Ramos (cell line): Measurements from ENCODE around the gene RPS26.
"Not testable (repeated sequence)": the region's sequence is repeated elsewhere in the genome, so short reads cannot be mapped to it uniquely, and the experiment has no call there.

Experiments used
- in situ Hi-C: fragments of 300-500 bp; cut with MboI; formaldehyde crosslinking; loops from one replicate; pipeline ENCODE4 v1.14.3; 2022; ENCODE audit warnings: low sequenced_read_pairs; ENCODE audit not compliant: unreplicated experiment

The RPS26 gene

GRCh38 chr12:56071648-56072047 lies 29.9 kb downstream of the RPS26 start:
- in situ Hi-C loops = no loop called here

- in situ Hi-C loops = no loop called here
Observed at GRCh38 chr12:56074396-56074795, 32.7 kb downstream of the RPS26 start.

GRCh38 chr12:56077966-56078365 lies 36.2 kb downstream of the RPS26 start:
- in situ Hi-C loops = not testable (repeated sequence)

- in situ Hi-C loops = no loop called here
Observed at GRCh38 chr12:56078427-56078826, 36.7 kb downstream of the RPS26 start.

- in situ Hi-C loops = no loop called here
Observed at GRCh38 chr12:56078931-56079722, 37.4 kb downstream of the RPS26 start.

GRCh38 chr12:56079723-56080555 lies 38.2 kb downstream of the RPS26 start, which contains the start of gene ERBB3:
TSS of gene ERBB3 (plus strand) at chr12:56080165. CDS start at chr12:56080301, 136 bp downstream.
- in situ Hi-C loops = no loop called here

- in situ Hi-C loops = no loop called here
Observed at GRCh38 chr12:56080556-56081138, 38.9 kb downstream of the RPS26 start.

- in situ Hi-C loops = no loop called here
Observed at GRCh38 chr12:56081393-56082347, 40.0 kb downstream of the RPS26 start.

GRCh38 chr12:56082382-56082781 lies 40.7 kb downstream of the RPS26 start:
- in situ Hi-C loops = no loop called here

GRCh38 chr12:56082967-56083366 lies 41.2 kb downstream of the RPS26 start:
- in situ Hi-C loops = no loop called here

- in situ Hi-C loops = no loop called here
Observed at GRCh38 chr12:56084958-56085543, 43.3 kb downstream of the RPS26 start.

- in situ Hi-C loops = no loop called here
Observed at GRCh38 chr12:56086096-56086495, 44.4 kb downstream of the RPS26 start.

GRCh38 chr12:56086608-56087007 lies 44.9 kb downstream of the RPS26 start:
- in situ Hi-C loops = no loop called here

- in situ Hi-C loops = no loop called here
Observed at GRCh38 chr12:56087220-56087619, 45.5 kb downstream of the RPS26 start.
